HEK293 (cell line): ENCODE data around the gene FBRSL1.
"Not testable (repeated sequence)": the region's sequence is repeated elsewhere in the genome, so short reads cannot be mapped to it uniquely, and the experiment has no call there.

Experiments
- CTCF ChIA-PET: fragments of 350-600 bp; formaldehyde crosslinking; extraction: SDS; loops from one replicate; lab custom pipeline; 2021; ENCODE audit warnings: antibody characterized with exemption; lab: Yijun Ruan, JAX
- POLR2A ChIA-PET: fragments of 300-600 bp; formaldehyde crosslinking; extraction: SDS; loops from one replicate; lab custom pipeline; 2020; ENCODE audit warnings: antibody characterized with exemption, inconsistent platforms; lab: Yijun Ruan, JAX
- H3K27ac ChIP-seq: fragments of 200-500 bp; sonication (Bioruptor generic); 2 replicates; pipeline ENCODE4 v1.5.1; 2014; ENCODE audit warnings: low read depth, low read length, control low read depth, inconsistent platforms; ENCODE audit errors: extremely low read depth
- H3K36me3 ChIP-seq, 2 experiments: fragments of 200-500 bp in 1 of 2; sonication (Bioruptor generic) in 1 of 2; 1 replicate in 1 of 2; 2 replicates in 1 of 2; pipeline ENCODE4 v1.5.1; 2014 to 2017; ENCODE audit warnings: inconsistent platforms in 2 of 2, low read length in 2 of 2; ENCODE audit not compliant: control insufficient read depth in 2 of 2, insufficient read depth in 1 of 2
- H3K4me1 ChIP-seq: fragments of 200-500 bp; sonication (Bioruptor generic); 2 replicates; pipeline ENCODE4 v1.5.1; 2014; ENCODE audit warnings: mild to moderate bottlenecking, low read length, inconsistent platforms; ENCODE audit not compliant: control insufficient read depth, insufficient read depth
- H3K4me3 ChIP-seq: 2 replicates; pipeline ENCODE4 v1.5.1; 2011; ENCODE audit warnings: low read depth, mild to moderate bottlenecking, control low read depth, low read length, moderate library complexity
- H3K9me3 ChIP-seq: fragments of 200-500 bp; sonication (Bioruptor generic); 2 replicates; pipeline ENCODE4 v1.5.1; 2014; ENCODE audit warnings: low read depth, low read length, inconsistent platforms; ENCODE audit not compliant: control insufficient read depth, insufficient read depth
- KLF8 ChIP-seq: fragments of 450-650 bp; formaldehyde crosslinking; IDR thresholded peaks from 2 replicates; pipeline ENCODE4 v1.5.1; 2016; ENCODE audit warnings: missing biosample characterization, missing genetic modification characterization
- PBX3 ChIP-seq: sonication (generic); formaldehyde crosslinking; IDR thresholded peaks from 2 replicates; pipeline ENCODE4 v1.8.1; 2022; ENCODE audit warnings: mild to moderate bottlenecking, moderate library complexity, missing genetic modification reagents
- ZBTB10 ChIP-seq: fragments of 450-650 bp; formaldehyde crosslinking; IDR thresholded peaks from 2 replicates; pipeline ENCODE4 v1.5.1; 2016; ENCODE audit warnings: missing biosample characterization, missing genetic modification characterization
- ZBTB17 ChIP-seq: fragments of 450-650 bp; formaldehyde crosslinking; IDR thresholded peaks from 2 replicates; pipeline ENCODE4 v1.5.1; 2016; ENCODE audit warnings: missing biosample characterization, missing genetic modification characterization
- ZNF114 ChIP-seq: fragments of 450-650 bp; formaldehyde crosslinking; IDR thresholded peaks from 2 replicates; pipeline ENCODE4 v1.5.0; 2017; ENCODE audit warnings: missing biosample characterization, missing genetic modification characterization
- ZNF138 ChIP-seq: fragments of 450-650 bp; formaldehyde crosslinking; IDR thresholded peaks from 2 replicates; pipeline ENCODE4 v1.5.1; 2016; ENCODE audit warnings: missing biosample characterization, missing genetic modification characterization, borderline replicate concordance
- ZNF184 ChIP-seq: fragments of 450-650 bp; IDR thresholded peaks from 2 replicates; pipeline ENCODE4 v1.5.1; 2018; ENCODE audit warnings: missing biosample characterization, mild to moderate bottlenecking, missing genetic modification characterization
- ZNF214 ChIP-seq: fragments of 450-650 bp; formaldehyde crosslinking; IDR thresholded peaks from 2 replicates; pipeline ENCODE4 v1.5.1; 2017; ENCODE audit warnings: missing biosample characterization, mild to moderate bottlenecking, missing genetic modification characterization, borderline replicate concordance
- ZNF266 ChIP-seq: fragments of 450-650 bp; formaldehyde crosslinking; IDR thresholded peaks from 2 replicates; pipeline ENCODE4 v1.5.1; 2016; ENCODE audit warnings: missing biosample characterization, missing genetic modification characterization, low read depth
- ZNF404 ChIP-seq: fragments of 450-650 bp; formaldehyde crosslinking; IDR thresholded peaks from 2 replicates; pipeline ENCODE4 v1.5.1; 2017; ENCODE audit warnings: missing biosample characterization, missing genetic modification characterization
- ZNF530 ChIP-seq: fragments of 450-650 bp; formaldehyde crosslinking; IDR thresholded peaks from 2 replicates; pipeline ENCODE4 v1.5.1; 2016; ENCODE audit warnings: low read depth, missing biosample characterization, missing genetic modification characterization
- ZNF792 ChIP-seq: fragments of 450-650 bp; formaldehyde crosslinking; IDR thresholded peaks from 2 replicates; pipeline ENCODE4 v1.5.1; 2016; ENCODE audit warnings: missing biosample characterization, missing genetic modification characterization
- ZNF830 ChIP-seq: fragments of 450-650 bp; IDR thresholded peaks from 2 replicates; pipeline ENCODE4 v1.5.0; 2018; ENCODE audit warnings: missing biosample characterization, missing genetic modification characterization, low read depth, mild to moderate bottlenecking, moderate library complexity
- TF ChIP-seq, protein P1 (sequence below): fragments of 450-650 bp; formaldehyde crosslinking; IDR thresholded peaks from 2 replicates; pipeline ENCODE4 v1.5.1; 2016; ENCODE audit warnings: missing biosample characterization, missing genetic modification characterization
- TF ChIP-seq, protein P2 (sequence below): fragments of 450-650 bp; formaldehyde crosslinking; IDR thresholded peaks from 2 replicates; pipeline ENCODE4 v1.5.1; 2016; ENCODE audit warnings: missing biosample characterization, missing genetic modification characterization, low read depth

FBRSL1 gene

GRCh38 chr12:132474237-132474741, 15.7 kb upstream of the FBRSL1 start:
- no peaks in the 10 kb centered on the region for H3K4me1 ChIP-seq
- H3K9me3 ChIP-seq = no peaks in the 10 kb centered on the region
- CTCF ChIA-PET = no interaction called here

DNA sequence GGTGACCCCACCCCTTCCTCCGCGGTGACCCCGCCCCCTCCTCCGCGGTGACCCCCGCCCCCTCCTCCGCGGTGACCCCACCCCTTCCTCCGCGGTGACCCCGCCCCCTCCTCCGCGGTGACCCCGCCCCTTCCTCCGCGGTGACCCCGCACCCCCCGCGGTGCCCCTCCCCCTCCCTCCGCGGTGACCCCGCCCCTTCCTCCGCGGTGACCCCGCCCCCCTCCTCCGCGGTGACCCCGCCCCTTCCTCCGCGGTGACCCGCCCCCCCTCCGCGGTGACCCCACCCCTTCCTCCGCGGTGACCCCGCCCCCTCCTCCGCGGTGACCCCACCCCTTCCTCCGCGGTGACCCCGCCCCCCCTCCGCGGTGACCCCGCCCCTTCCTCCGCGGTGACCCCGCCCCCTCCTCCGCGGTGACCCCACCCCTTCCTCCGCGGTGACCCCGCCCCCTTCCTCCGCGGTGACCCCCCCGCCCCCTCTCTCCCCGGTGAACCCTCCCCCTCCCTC, 15.1 kb upstream of the FBRSL1 start:
- H3K4me1 ChIP-seq, H3K4me3 ChIP-seq, H3K36me3 ChIP-seq, POLR2A ChIA-PET, CTCF ChIA-PET, H3K27ac ChIP-seq, H3K9me3 ChIP-seq: not testable (repeated sequence)

More at GRCh38 chr12:132474237-132474741, 15.7 kb upstream of the FBRSL1 start:
- no peak overlapping the region for H3K4me3 ChIP-seq
- POLR2A ChIA-PET = no interaction called here
- TF ChIP-seq ZNF266 (tag by site-specific recombination) (no peak), KLF8 (tag by site-specific recombination) (0 out of 2 replicates have a peak, but pooled peaks have one; percentile 16)
- TF ChIP-seq, all 188 proteins: peak for 1
- Histone ChIP-seq H3K36me3 (no peaks in the 10 kb centered on the region), H3K27ac (no peak overlapping the region)

GRCh38 chr12:132475304-132476037, 14.5 kb upstream of the FBRSL1 start:
- Histone ChIP-seq H3K9me3 (no peaks in the 10 kb centered on the region), H3K36me3 (no peaks in the 10 kb centered on the region), H3K27ac (no peak overlapping the region), H3K4me1 (no peaks in the 10 kb centered on the region), H3K4me3 (no peak overlapping the region)
- CTCF ChIA-PET = no interaction called here
- TF ChIP-seq ZNF792 (tag by site-specific recombination) = no peak
- POLR2A ChIA-PET = no interaction called here

- H3K4me3 ChIP-seq = no peak overlapping the region
- no peaks in the 10 kb centered on the region for H3K4me1 ChIP-seq
- CTCF ChIA-PET = no interaction called here
- POLR2A ChIA-PET = no interaction called here
- H3K27ac ChIP-seq = no peak overlapping the region
- H3K36me3 ChIP-seq = no peaks in the 10 kb centered on the region
- no peaks in the 10 kb centered on the region for H3K9me3 ChIP-seq
- no peak for TF ChIP-seq ZNF114 (tag by site-specific recombination)
- TF ChIP-seq, protein P1, sequence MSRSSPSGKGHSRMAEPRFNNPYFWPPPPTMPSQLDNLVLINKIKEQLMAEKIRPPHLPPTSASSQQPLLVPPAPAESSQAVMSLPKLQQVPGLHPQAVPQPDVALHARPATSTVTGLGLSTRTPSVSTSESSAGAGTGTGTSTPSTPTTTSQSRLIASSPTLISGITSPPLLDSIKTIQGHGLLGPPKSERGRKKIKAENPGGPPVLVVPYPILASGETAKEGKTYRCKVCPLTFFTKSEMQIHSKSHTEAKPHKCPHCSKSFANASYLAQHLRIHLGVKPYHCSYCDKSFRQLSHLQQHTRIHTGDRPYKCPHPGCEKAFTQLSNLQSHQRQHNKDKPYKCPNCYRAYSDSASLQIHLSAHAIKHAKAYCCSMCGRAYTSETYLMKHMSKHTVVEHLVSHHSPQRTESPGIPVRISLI = no peak
- TF ChIP-seq ZNF530 (tag by site-specific recombination) = no peak
- no peak for TF ChIP-seq ZNF214
- TF ChIP-seq ZBTB10 (tag by site-specific recombination) = no peak
- TF ChIP-seq, protein P2, sequence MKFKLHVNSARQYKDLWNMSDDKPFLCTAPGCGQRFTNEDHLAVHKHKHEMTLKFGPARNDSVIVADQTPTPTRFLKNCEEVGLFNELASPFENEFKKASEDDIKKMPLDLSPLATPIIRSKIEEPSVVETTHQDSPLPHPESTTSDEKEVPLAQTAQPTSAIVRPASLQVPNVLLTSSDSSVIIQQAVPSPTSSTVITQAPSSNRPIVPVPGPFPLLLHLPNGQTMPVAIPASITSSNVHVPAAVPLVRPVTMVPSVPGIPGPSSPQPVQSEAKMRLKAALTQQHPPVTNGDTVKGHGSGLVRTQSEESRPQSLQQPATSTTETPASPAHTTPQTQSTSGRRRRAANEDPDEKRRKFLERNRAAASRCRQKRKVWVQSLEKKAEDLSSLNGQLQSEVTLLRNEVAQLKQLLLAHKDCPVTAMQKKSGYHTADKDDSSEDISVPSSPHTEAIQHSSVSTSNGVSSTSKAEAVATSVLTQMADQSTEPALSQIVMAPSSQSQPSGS (tag by site-specific recombination) = no peak
- TF ChIP-seq ZNF184 (tag by site-specific recombination) = no peak
- TF ChIP-seq ZNF830 (tag by site-specific recombination) = no peak
- TF ChIP-seq ZNF404 (tag by site-specific recombination) = no peak
- TF ChIP-seq PBX3 = no peak
- TF ChIP-seq ZNF138 (tag by site-specific recombination) = no peak
- TF ChIP-seq ZBTB17 (tag by site-specific recombination) = no peak
These were observed 13.9 kb upstream of the FBRSL1 start for GRCh38 chr12:132476038-132476414.
